Astrocyte (in vitro differentiated cells and primary cell): Measurements from ENCODE around the gene PTPRM. TPM values are rescaled to one million over a fixed set of nuclear protein-coding genes. Genes with fewer than 3 reads are reported as not detected.

Experiments
- DNase-seq: peaks from one replicate; pipeline ENCODE4 v3.0.0-alpha.2; 2010; ENCODE audit warnings: low read depth
- FAIRE-seq: peaks from 2 replicates; lab custom pipeline; 2011; peaks lifted over from hg19 to GRCh38; lab: Jason Lieb, UNC
- H2AFZ ChIP-seq: 2 replicates; pipeline ENCODE4 v1.6.0; 2012; ENCODE audit warnings: low read depth, low read length, inconsistent platforms
- H3K27ac ChIP-seq: 2 replicates; pipeline ENCODE4 v1.5.1; 2011; ENCODE audit warnings: low read depth, low read length, inconsistent platforms
- H3K27me3 ChIP-seq: 2 replicates; pipeline ENCODE4 v1.6.0; 2011; ENCODE audit warnings: low read length, inconsistent platforms; ENCODE audit not compliant: insufficient read depth
- H3K36me3 ChIP-seq: 2 replicates; pipeline ENCODE4 v1.5.1; 2011; ENCODE audit warnings: low read length, inconsistent platforms; ENCODE audit not compliant: insufficient read depth
- H3K4me1 ChIP-seq: 2 replicates; pipeline ENCODE4 v1.5.1; 2011; ENCODE audit warnings: low read length, inconsistent platforms; ENCODE audit not compliant: insufficient read depth
- H3K4me2 ChIP-seq: 2 replicates; pipeline ENCODE4 v1.6.0; 2012; ENCODE audit warnings: low read length, inconsistent platforms
- H3K4me3 ChIP-seq: 2 replicates; pipeline ENCODE4 v1.5.1; 2011; ENCODE audit warnings: low read depth, mild to moderate bottlenecking, low read length, inconsistent platforms; ENCODE audit not compliant: insufficient read depth
- H3K79me2 ChIP-seq: 2 replicates; pipeline ENCODE4 v1.6.0; 2012; ENCODE audit warnings: mild to moderate bottlenecking, low read length, inconsistent platforms; ENCODE audit not compliant: insufficient read depth
- H3K9ac ChIP-seq: 2 replicates; pipeline ENCODE4 v1.6.0; 2012; ENCODE audit warnings: mild to moderate bottlenecking, low read length, inconsistent platforms
- H3K9me3 ChIP-seq: 2 replicates; pipeline ENCODE4 v1.5.1; 2012; ENCODE audit warnings: low read depth, mild to moderate bottlenecking, low read length, inconsistent platforms; ENCODE audit not compliant: insufficient read depth
- H4K20me1 ChIP-seq: 2 replicates; pipeline ENCODE4 v1.6.0; 2012; ENCODE audit warnings: low read length, inconsistent platforms; ENCODE audit not compliant: insufficient read depth
- H3K27ac Mint-ChIP-seq: one replicate; pipeline ENCODE4 v1.8.0; 2021; ENCODE audit warnings: mild to moderate bottlenecking, mixed read lengths; ENCODE audit not compliant: unreplicated experiment
- H3K27me3 Mint-ChIP-seq: one replicate; pipeline ENCODE4 v1.8.0; 2021; ENCODE audit warnings: low read depth, mixed read lengths; ENCODE audit not compliant: unreplicated experiment
- H3K36me3 Mint-ChIP-seq: one replicate; pipeline ENCODE4 v1.8.0; 2021; ENCODE audit warnings: low read depth, mixed read lengths; ENCODE audit not compliant: unreplicated experiment
- H3K4me1 Mint-ChIP-seq: one replicate; pipeline ENCODE4 v1.8.0; 2021; ENCODE audit warnings: low read depth, mixed read lengths; ENCODE audit not compliant: unreplicated experiment
- H3K4me3 Mint-ChIP-seq: one replicate; pipeline ENCODE4 v1.8.0; 2021; ENCODE audit warnings: mild to moderate bottlenecking, moderate library complexity, mixed read lengths; ENCODE audit not compliant: unreplicated experiment
- H3K9me3 Mint-ChIP-seq: one replicate; pipeline ENCODE4 v1.8.0; 2021; ENCODE audit warnings: mild to moderate bottlenecking, mixed read lengths; ENCODE audit not compliant: unreplicated experiment
- CTCF ChIP-seq: IDR thresholded peaks from 2 replicates; pipeline ENCODE4 v1.5.1; 2011; ENCODE audit warnings: low read depth, mild to moderate bottlenecking, inconsistent platforms, low read length, moderate library complexity; ENCODE audit not compliant: insufficient read depth
- EZH2 ChIP-seq: IDR thresholded peaks from 2 replicates; pipeline ENCODE4 v1.6.1; 2012; ENCODE audit warnings: mild to moderate bottlenecking, low read length, inconsistent platforms; ENCODE audit not compliant: insufficient read depth
- total RNA-seq: library from RNA; stranded (reverse); gene quantifications from 2 replicates; pipeline ENCODE4 v1.2.1, GENCODE V29; 2021

The PTPRM gene
- total RNA-seq, 1 donor from 2014 or later, result 59.6 TPM

GRCh38 chr18:8107426-8107825, 540.3 kb downstream of the PTPRM start:
- H3K79me2 ChIP-seq, result no peaks in the 10 kb centered on the region
- no peaks in the 10 kb centered on the region for H3K36me3 ChIP-seq
- H3K4me1 ChIP-seq, result peaks cover 1% of the 10 kb centered on the region
- no peaks in the 10 kb centered on the region for H4K20me1 ChIP-seq
- no peak overlapping the region for H2AFZ ChIP-seq
- H3K4me3 ChIP-seq, result no peak overlapping the region
- no peaks in the 10 kb centered on the region for H3K27me3 ChIP-seq
- H3K9ac ChIP-seq, result no peak overlapping the region
- H3K27ac ChIP-seq, result no peak overlapping the region
- FAIRE-seq (no peak), DNase-seq (peak; percentile 61)
- no peaks in the 10 kb centered on the region for H3K27me3 Mint-ChIP-seq
- H3K9me3 Mint-ChIP-seq, result peaks cover 11% of the 10 kb centered on the region
- TF ChIP-seq EZH2, result no peak
- TF ChIP-seq CTCF, result no peak
- peaks cover 4% of the 10 kb centered on the region for H3K36me3 Mint-ChIP-seq
- H3K4me2 ChIP-seq, result no peak overlapping the region
- H3K4me1 Mint-ChIP-seq, result no peaks in the 10 kb centered on the region
- H3K4me3 Mint-ChIP-seq, result no peak overlapping the region
- H3K27ac Mint-ChIP-seq, result no peak overlapping the region
- H3K9me3 ChIP-seq, result peaks cover 4% of the 10 kb centered on the region

- Histone ChIP-seq H3K27me3 (no peaks in the 10 kb centered on the region), H3K36me3 (no peaks in the 10 kb centered on the region), H3K4me2 (no peak overlapping the region), H3K27ac (no peak overlapping the region), H3K4me1 (peaks cover 17% of the 10 kb centered on the region), H3K9ac (no peak overlapping the region), H4K20me1 (no peaks in the 10 kb centered on the region), H3K9me3 (no peaks in the 10 kb centered on the region), H3K4me3 (no peak overlapping the region), H2AFZ (no peak overlapping the region), H3K79me2 (no peaks in the 10 kb centered on the region)
- Mint-ChIP-seq H3K4me3 (no peak overlapping the region), H3K27me3 (no peaks in the 10 kb centered on the region), H3K36me3 (peaks cover 8% of the 10 kb centered on the region), H3K9me3 (no peaks in the 10 kb centered on the region), H3K4me1 (peaks cover 4% of the 10 kb centered on the region), H3K27ac (no peak overlapping the region)
- no peak for TF ChIP-seq EZH2
- TF ChIP-seq CTCF, result no peak
- DNase-seq (no peak), FAIRE-seq (no peak)
Measured at GRCh38 chr18:8114480-8114879, 547.4 kb downstream of the PTPRM start.

DNA sequence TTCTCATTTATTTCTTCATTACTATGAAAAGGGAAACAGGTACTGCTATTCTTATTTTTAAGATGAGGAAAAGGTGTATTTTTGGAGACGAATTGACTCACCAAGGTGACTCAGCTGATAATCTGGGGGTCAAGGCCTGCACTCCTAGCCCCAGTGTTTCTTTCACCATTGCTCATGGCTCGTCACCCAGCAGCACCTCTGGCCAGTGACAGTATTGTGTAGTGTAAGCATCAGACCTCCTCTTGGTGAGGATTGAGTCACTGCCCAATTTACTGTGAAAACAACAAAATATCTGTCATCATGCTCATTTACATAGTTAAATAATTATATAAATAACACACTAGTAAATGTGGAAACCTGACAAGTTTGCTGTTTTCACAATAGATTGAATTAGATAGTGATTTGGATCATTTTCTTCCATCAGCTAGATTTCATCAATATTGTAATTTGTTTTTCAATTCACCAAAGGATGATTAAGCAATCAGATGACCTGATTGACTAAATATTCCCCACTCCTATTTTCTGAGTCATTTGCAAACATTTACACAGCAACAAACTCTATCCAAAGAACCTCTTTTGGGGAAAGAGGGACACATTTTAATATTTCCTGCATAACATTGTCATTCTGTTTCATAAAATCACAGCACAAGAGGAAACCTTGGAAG, 549.4 kb downstream of the PTPRM start:
- Mint-ChIP-seq H3K9me3 (no peaks in the 10 kb centered on the region), H3K4me1 (peaks cover 8% of the 10 kb centered on the region), H3K27ac (no peak overlapping the region), H3K4me3 (no peak overlapping the region), H3K27me3 (no peaks in the 10 kb centered on the region), H3K36me3 (peaks cover 5% of the 10 kb centered on the region)
- H4K20me1 ChIP-seq, result no peaks in the 10 kb centered on the region
- H3K9ac ChIP-seq, result peak overlapping the region; percentile 5
- no peaks in the 10 kb centered on the region for H3K36me3 ChIP-seq
- H2AFZ ChIP-seq, result no peak overlapping the region
- H3K79me2 ChIP-seq, result no peaks in the 10 kb centered on the region
- DNase-seq, result peak; percentile 68
- H3K4me3 ChIP-seq, result no peak overlapping the region
- H3K27me3 ChIP-seq, result no peaks in the 10 kb centered on the region
- peaks cover 17% of the 10 kb centered on the region for H3K4me1 ChIP-seq
- peak overlapping the region; percentile 42 for H3K4me2 ChIP-seq
- H3K9me3 ChIP-seq, result no peaks in the 10 kb centered on the region
- peak; percentile 63 for FAIRE-seq
- H3K27ac ChIP-seq, result peak overlapping the region; percentile 60
- no peak for TF ChIP-seq EZH2
- TF ChIP-seq CTCF, result no peak
